HCT116 (cell line): ENCODE results near the gene EFR3B. TPM values are rescaled to one million over a fixed set of nuclear protein-coding genes. Genes with fewer than 3 reads are reported as not detected.

ENCODE experiments used
- ATAC-seq: fragments of 200-7000 bp; cut with Tn5 transposase; 2 replicates; pipeline ENCODE4 v1.9.1; 2020; ENCODE audit warnings: mild to moderate bottlenecking, moderate library complexity
- BruUV-seq: library from RNA; stranded (reverse); fragments of 400-500 nt; replicated peaks from 2 replicates; lab custom pipeline; 2021; lab: Mats Ljungman, UMichigan
- CTCF ChIA-PET: fragments of 300-600 bp; sonication (Branson Sonifier 250); formaldehyde crosslinking; loops from one replicate; lab custom pipeline; 2021; ENCODE audit warnings: antibody characterized with exemption; lab: Charles Lee
- POLR2A ChIA-PET: fragments of 300-600, 350-600 bp; sonication (Branson Sonifier 250); formaldehyde crosslinking; loops from one replicate; lab custom pipeline; 2021; ENCODE audit warnings: antibody characterized with exemption; lab: Charles Lee
- RAD21 ChIA-PET, 2 experiments: fragments of 300-600 bp; sonication (Branson Sonifier 250); formaldehyde crosslinking; loops; one replicate each; lab custom pipeline; 2023; ENCODE audit warnings: low total read pairs in 2 of 2; ENCODE audit not compliant: uncharacterized antibody in 2 of 2, unreplicated experiment in 2 of 2, low non-redundant PET in 1 of 2; lab: Charles Lee
- DNase-seq: peaks from one replicate; pipeline ENCODE4 v3.0.0-alpha.2; 2010; ENCODE audit warnings: low read depth, low spot score
- H2AFZ ChIP-seq: fragments of 200-600 bp; shearing (Covaris generic), sonication (generic); 2 replicates; pipeline ENCODE4 v1.6.1; 2017; ENCODE audit warnings: low read depth, mixed run types, mixed read lengths, antibody characterized with exemption, low read length; ENCODE audit not compliant: poor library complexity, severe bottlenecking
- H3K27ac ChIP-seq: 2 replicates; pipeline ENCODE4 v1.5.1; 2012; ENCODE audit warnings: low read depth, low read length
- H3K27me3 ChIP-seq: fragments of 200-600 bp; sonication (generic); 2 replicates; pipeline ENCODE4 v1.6.1; 2016; ENCODE audit warnings: mixed run types, low read length, mixed read lengths; ENCODE audit not compliant: insufficient read depth
- H3K36me3 ChIP-seq, 2 experiments: fragments of 200-500 bp in 1 of 2; fragments of 200-600 bp in 1 of 2; sonication (Bioruptor generic) in 1 of 2; sonication (generic) in 1 of 2; 2 replicates each; pipeline versions ENCODE4 v1.5.1 to v1.6.1; 2014 to 2016; ENCODE audit warnings: low read length in 2 of 2, inconsistent platforms in 1 of 2, mixed read lengths in 1 of 2, mixed run types in 1 of 2; ENCODE audit not compliant: insufficient read depth in 2 of 2, control insufficient read depth in 1 of 2
- H3K4me1 ChIP-seq, 2 experiments: fragments of 200-600 bp in 1 of 2; sonication (generic) in 1 of 2; 2 replicates each; pipeline versions ENCODE4 v1.5.1 to v1.6.1; 2012 to 2017; ENCODE audit warnings: low read length in 2 of 2, inconsistent platforms in 1 of 2, mild to moderate bottlenecking in 1 of 2, mixed read lengths in 1 of 2, mixed run types in 1 of 2, moderate library complexity in 1 of 2; ENCODE audit not compliant: insufficient read depth in 2 of 2, control insufficient read depth in 1 of 2
- H3K4me2 ChIP-seq: fragments of 200-600 bp; sonication (generic); 2 replicates; pipeline ENCODE4 v1.6.1; 2017; ENCODE audit warnings: mixed run types, low read length, mixed read lengths
- H3K4me3 ChIP-seq, 2 experiments: fragments of 200-600 bp in 1 of 2; sonication (generic) in 1 of 2; replicated peaks in 1 of 2; 2 replicates each; pipeline ENCODE4 v1.5.1; 2011 to 2016; ENCODE audit warnings: low read length in 2 of 2, control low read depth in 1 of 2, low read depth in 1 of 2, mild to moderate bottlenecking in 1 of 2, mixed read lengths in 1 of 2, mixed run types in 1 of 2
- H3K79me2 ChIP-seq: fragments of 200-600 bp; sonication (generic); 2 replicates; pipeline ENCODE4 v1.6.1; 2017; ENCODE audit warnings: mild to moderate bottlenecking, mixed run types, low read length, moderate library complexity, mixed read lengths; ENCODE audit not compliant: insufficient read depth
- H3K9ac ChIP-seq: fragments of 200-600 bp; sonication (generic); 2 replicates; pipeline ENCODE4 v1.6.1; 2016; ENCODE audit warnings: low read length, mixed read lengths
- H3K9me2 ChIP-seq: fragments of 200-600 bp; sonication (generic), shearing (Covaris generic); 2 replicates; pipeline ENCODE4 v1.6.1; 2017; ENCODE audit warnings: mixed run types, mild to moderate bottlenecking, moderate library complexity; ENCODE audit not compliant: insufficient read depth
- H3K9me3 ChIP-seq, 2 experiments: fragments of 200-500 bp in 1 of 2; fragments of 200-600 bp in 1 of 2; sonication (Bioruptor generic) in 1 of 2; sonication (generic) in 1 of 2; 2 replicates each; pipeline ENCODE4 v1.6.1; 2014 to 2017; ENCODE audit warnings: low read length in 2 of 2, mixed read lengths in 2 of 2, inconsistent platforms in 1 of 2, low read depth in 1 of 2, mild to moderate bottlenecking in 1 of 2, mixed run types in 1 of 2, moderate library complexity in 1 of 2; ENCODE audit not compliant: control insufficient read depth in 1 of 2, insufficient read depth in 1 of 2
- H4K20me1 ChIP-seq: fragments of 200-600 bp; sonication (generic), shearing (Covaris generic); 2 replicates; pipeline ENCODE4 v1.6.1; 2017; ENCODE audit warnings: mixed run types, mild to moderate bottlenecking, moderate library complexity; ENCODE audit not compliant: insufficient read depth
- ATF3 ChIP-seq: IDR thresholded peaks from 2 replicates; pipeline ENCODE4 v1.6.1; 2012
- CBX3 ChIP-seq: IDR thresholded peaks from 2 replicates; pipeline ENCODE4 v1.6.1; 2012; ENCODE audit warnings: low read depth
- CEBPB ChIP-seq: IDR thresholded peaks from 2 replicates; pipeline ENCODE4 v1.6.1; 2012; ENCODE audit warnings: low read depth
- CTCF ChIP-seq, 3 experiments: fragments of 200-600 bp in 1 of 3; sonication (generic) in 1 of 3; IDR thresholded peaks in 2 of 3; conservative IDR thresholded peaks in 1 of 3; 2 replicates each; pipeline ENCODE4 v1.5.1; 2012 to 2017; ENCODE audit warnings: low read depth in 2 of 3, low read length in 2 of 3, antibody characterized with exemption in 1 of 3, borderline replicate concordance in 1 of 3, control low read depth in 1 of 3, mild to moderate bottlenecking in 1 of 3, mixed read lengths in 1 of 3, mixed run types in 1 of 3, moderate library complexity in 1 of 3; ENCODE audit not compliant: insufficient read depth in 1 of 3
- EGR1 ChIP-seq: IDR thresholded peaks from 2 replicates; pipeline ENCODE4 v1.6.1; 2012; ENCODE audit warnings: low read depth
- ELF1 ChIP-seq: IDR thresholded peaks from 2 replicates; pipeline ENCODE4 v1.6.1; 2012; ENCODE audit warnings: low read depth, borderline replicate concordance
- EZH2 ChIP-seq: fragments of 200-600 bp; sonication (generic); IDR thresholded peaks from 2 replicates; pipeline ENCODE4 v1.6.1; 2017; ENCODE audit warnings: antibody characterized with exemption, mixed run types
- FOSL1 ChIP-seq: IDR thresholded peaks from 2 replicates; pipeline ENCODE4 v1.6.1; 2012; ENCODE audit warnings: low read depth
- JUND ChIP-seq: IDR thresholded peaks from 2 replicates; pipeline ENCODE4 v1.6.1; 2012
- POLR2A ChIP-seq: IDR thresholded peaks from 2 replicates; pipeline ENCODE4 v1.7.0; 2011; ENCODE audit warnings: borderline replicate concordance; ENCODE audit not compliant: insufficient read depth, insufficient read length; ENCODE audit errors: extremely low read depth
- POLR2AphosphoS5 ChIP-seq: IDR thresholded peaks from 2 replicates; pipeline ENCODE4 v1.6.1; 2011; ENCODE audit warnings: mild to moderate bottlenecking, low read depth, low read length, moderate library complexity
- RAD21 ChIP-seq: IDR thresholded peaks from 2 replicates; pipeline ENCODE4 v1.6.1; 2012; ENCODE audit warnings: low read depth, mild to moderate bottlenecking
- SP1 ChIP-seq: IDR thresholded peaks from 2 replicates; pipeline ENCODE4 v1.6.1; 2012; ENCODE audit warnings: low read depth
- SRF ChIP-seq: IDR thresholded peaks from 2 replicates; pipeline ENCODE4 v1.6.1; 2012; ENCODE audit warnings: low read depth
- TCF7L2 ChIP-seq: IDR thresholded peaks from 2 replicates; pipeline ENCODE4 v1.7.0; 2011; ENCODE audit warnings: borderline replicate concordance, inconsistent platforms; ENCODE audit not compliant: insufficient read depth, insufficient read length; ENCODE audit errors: extremely low read depth
- YY1 ChIP-seq: IDR thresholded peaks from 2 replicates; pipeline ENCODE4 v1.6.1; 2011; ENCODE audit warnings: low read length, low read depth, moderate library complexity, mild to moderate bottlenecking; ENCODE audit not compliant: insufficient replicate concordance; ENCODE audit errors: extremely low read depth
- ZFX ChIP-seq: fragments of 450-650 bp; IDR thresholded peaks from 2 replicates; pipeline ENCODE4 v1.6.1; 2017
- ZNF274 ChIP-seq: fragments of 200-500 bp; sonication (Bioruptor generic); IDR thresholded peaks from 2 replicates; pipeline ENCODE4 v1.6.1; 2014; ENCODE audit warnings: mild to moderate bottlenecking, low read depth, low read length, inconsistent platforms
- intact Hi-C: fragments of 100-400 bp; cut with micrococcal nuclease; formaldehyde crosslinking; loops from 2 replicates; pipeline ENCODE4 v1.10.0; 2022
- total RNA-seq: library from RNA; stranded (reverse); gene quantifications from one replicate; pipeline ENCODE4 v1.2.1, GENCODE V29; 2021; ENCODE audit not compliant: unreplicated experiment
- TF ChIP-seq, protein P1 (sequence below): IDR thresholded peaks from 2 replicates; pipeline ENCODE4 v1.6.1; 2011; ENCODE audit warnings: mild to moderate bottlenecking, low read length, moderate library complexity; ENCODE audit not compliant: insufficient replicate concordance; ENCODE audit errors: extremely low read depth

EFR3B gene
- total RNA-seq, 1 experiment from 2014 or later, result 0.96 TPM

DNA sequence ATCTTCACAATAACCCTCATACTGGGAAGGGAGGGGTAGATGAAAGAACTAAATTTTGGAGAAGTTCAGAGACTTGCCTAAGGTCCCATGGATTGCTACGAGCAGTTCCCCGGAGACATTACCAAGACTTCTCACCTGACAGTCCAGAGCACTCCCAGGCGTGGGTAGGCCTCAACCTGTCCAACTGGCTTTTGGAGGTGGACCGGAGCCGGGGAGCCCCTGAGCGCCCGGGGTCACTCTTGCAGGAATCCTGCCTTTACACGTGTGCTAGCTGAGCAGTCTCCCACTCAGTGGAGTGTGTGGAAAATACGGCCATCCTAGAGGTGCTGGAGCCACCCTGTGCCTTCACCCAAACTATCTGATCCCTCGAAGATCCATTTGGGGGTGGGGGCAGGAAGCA, 118.5 kb downstream of the EFR3B start:
- CTCF ChIA-PET, result no interaction called here
- RAD21 ChIA-PET, result no interaction called here
- no peak overlapping the region for H3K27ac ChIP-seq
- no peak overlapping the region for H2AFZ ChIP-seq
- no peaks in the 10 kb centered on the region for H3K36me3 ChIP-seq
- H3K9ac ChIP-seq, result no peak overlapping the region
- no peaks in the 10 kb centered on the region for H3K9me2 ChIP-seq
- H4K20me1 ChIP-seq, result no peaks in the 10 kb centered on the region
- BruUV-seq, result no TSS peak
- no peaks in the 10 kb centered on the region for H3K27me3 ChIP-seq
- no peak for ATAC-seq
- H3K4me2 ChIP-seq, result no peak overlapping the region
- no peaks in the 10 kb centered on the region for H3K79me2 ChIP-seq
- H3K9me3 ChIP-seq, result no peaks in the 10 kb centered on the region
- intact Hi-C loops, result loop anchor here (10.0 kb wide), 1 partner anchor 364 kb away; no protein-coding TSS in a partner anchor
- DNase-seq, result no peak
- POLR2A ChIA-PET, result no interaction called here
- H3K4me1 ChIP-seq, result no peaks in the 10 kb centered on the region
- TF ChIP-seq CBX3, result no peak
- TF ChIP-seq ATF3, result no peak
- TF ChIP-seq TCF7L2, result no peak
- TF ChIP-seq ZFX, result no peak
- TF ChIP-seq POLR2A, result no peak
- no peak for TF ChIP-seq SRF
- TF ChIP-seq ELF1, result no peak
- TF ChIP-seq, protein P1, sequence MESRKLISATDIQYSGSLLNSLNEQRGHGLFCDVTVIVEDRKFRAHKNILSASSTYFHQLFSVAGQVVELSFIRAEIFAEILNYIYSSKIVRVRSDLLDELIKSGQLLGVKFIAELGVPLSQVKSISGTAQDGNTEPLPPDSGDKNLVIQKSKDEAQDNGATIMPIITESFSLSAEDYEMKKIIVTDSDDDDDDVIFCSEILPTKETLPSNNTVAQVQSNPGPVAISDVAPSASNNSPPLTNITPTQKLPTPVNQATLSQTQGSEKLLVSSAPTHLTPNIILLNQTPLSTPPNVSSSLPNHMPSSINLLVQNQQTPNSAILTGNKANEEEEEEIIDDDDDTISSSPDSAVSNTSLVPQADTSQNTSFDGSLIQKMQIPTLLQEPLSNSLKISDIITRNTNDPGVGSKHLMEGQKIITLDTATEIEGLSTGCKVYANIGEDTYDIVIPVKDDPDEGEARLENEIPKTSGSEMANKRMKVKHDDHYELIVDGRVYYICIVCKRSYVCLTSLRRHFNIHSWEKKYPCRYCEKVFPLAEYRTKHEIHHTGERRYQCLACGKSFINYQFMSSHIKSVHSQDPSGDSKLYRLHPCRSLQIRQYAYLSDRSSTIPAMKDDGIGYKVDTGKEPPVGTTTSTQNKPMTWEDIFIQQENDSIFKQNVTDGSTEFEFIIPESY, result no peak
- TF ChIP-seq POLR2AphosphoS5, result no peak
- TF ChIP-seq RAD21, result no peak
- TF ChIP-seq EGR1, result no peak
- no peak for TF ChIP-seq EZH2
- TF ChIP-seq YY1, result no peak
- TF ChIP-seq JUND, result no peak
- no peak for TF ChIP-seq SP1
- TF ChIP-seq ZNF274, result no peak
- TF ChIP-seq CEBPB, result no peak
- TF ChIP-seq CTCF (IDR thresholded peaks at IDR 0.05 in 2 of 3, conservative IDR thresholded peaks at IDR 0.05 in 1 of 3; ENCODE audit: borderline replicate concordance in 1 of 3, insufficient read depth in 1 of 3, low read depth in 2 of 3, low read length in 2 of 3), result no peak
- TF ChIP-seq FOSL1, result no peak
- no peak overlapping the region for H3K4me3 ChIP-seq
